ENCODE data around the gene PCBP1.

DNA sequence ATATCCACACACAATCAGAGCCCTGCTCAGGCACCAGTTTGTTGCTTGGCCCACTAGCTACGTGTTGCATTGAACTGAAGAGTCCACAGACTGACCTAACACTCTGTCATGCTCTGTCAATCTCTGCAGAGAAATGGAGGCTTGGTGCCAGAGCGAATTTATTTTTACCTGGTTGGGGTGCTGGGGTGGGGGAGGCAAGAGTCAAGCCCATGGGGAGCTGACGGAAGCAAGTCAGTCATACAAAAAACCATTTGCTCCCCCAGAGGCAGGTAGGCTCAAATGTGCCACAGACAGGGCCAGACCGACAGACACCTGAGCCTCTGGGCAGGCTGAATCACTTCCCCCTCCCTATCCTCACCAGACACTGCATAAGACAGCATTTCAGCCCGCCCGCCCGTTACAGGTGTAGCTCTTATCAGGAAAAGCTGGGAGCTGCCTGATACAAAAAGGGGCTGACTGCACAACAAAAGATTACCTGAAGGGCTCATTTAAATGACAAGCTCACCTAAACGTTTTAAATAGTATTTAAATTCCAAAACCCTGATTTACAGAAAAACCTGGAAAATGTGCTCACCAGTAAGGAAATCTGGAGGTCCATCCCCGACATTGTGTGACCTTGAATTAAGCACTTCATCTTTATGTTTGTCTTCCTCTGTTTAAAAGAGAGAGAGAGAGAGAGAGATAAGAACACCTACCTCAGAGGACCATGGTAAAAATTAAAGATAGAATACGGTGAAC, 2.1 kb upstream of the PCBP1 start:
- TF ChIP-seq, protein P1, sequence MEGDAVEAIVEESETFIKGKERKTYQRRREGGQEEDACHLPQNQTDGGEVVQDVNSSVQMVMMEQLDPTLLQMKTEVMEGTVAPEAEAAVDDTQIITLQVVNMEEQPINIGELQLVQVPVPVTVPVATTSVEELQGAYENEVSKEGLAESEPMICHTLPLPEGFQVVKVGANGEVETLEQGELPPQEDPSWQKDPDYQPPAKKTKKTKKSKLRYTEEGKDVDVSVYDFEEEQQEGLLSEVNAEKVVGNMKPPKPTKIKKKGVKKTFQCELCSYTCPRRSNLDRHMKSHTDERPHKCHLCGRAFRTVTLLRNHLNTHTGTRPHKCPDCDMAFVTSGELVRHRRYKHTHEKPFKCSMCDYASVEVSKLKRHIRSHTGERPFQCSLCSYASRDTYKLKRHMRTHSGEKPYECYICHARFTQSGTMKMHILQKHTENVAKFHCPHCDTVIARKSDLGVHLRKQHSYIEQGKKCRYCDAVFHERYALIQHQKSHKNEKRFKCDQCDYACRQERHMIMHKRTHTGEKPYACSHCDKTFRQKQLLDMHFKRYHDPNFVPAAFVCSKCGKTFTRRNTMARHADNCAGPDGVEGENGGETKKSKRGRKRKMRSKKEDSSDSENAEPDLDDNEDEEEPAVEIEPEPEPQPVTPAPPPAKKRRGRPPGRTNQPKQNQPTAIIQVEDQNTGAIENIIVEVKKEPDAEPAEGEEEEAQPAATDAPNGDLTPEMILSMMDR (IDR thresholded peaks at IDR 0.05) = no peak
- peak; percentile 35 for TF ChIP-seq POLR2A (IDR thresholded peaks at IDR 0.05)

All from transverse colon (tissue), 3 donors.